GM13977 (cell line): ENCODE data around the gene IPCEF1.

Experiments
- DNase-seq: peaks from one replicate; pipeline ENCODE4 v3.0.0; 2012; ENCODE audit warnings: low spot score
- CTCF ChIP-seq: IDR thresholded peaks from 2 replicates; pipeline ENCODE4 v1.5.1; 2012; ENCODE audit warnings: mild to moderate bottlenecking, control low read depth; ENCODE audit not compliant: insufficient read depth; ENCODE audit errors: extremely low read depth, missing control alignments
- in situ Hi-C: fragments of 300-500 bp; cut with MboI; formaldehyde crosslinking; loops from one replicate; pipeline ENCODE4 v1.12.0; 2022; ENCODE audit warnings: low sequenced_read_pairs, low pct_unique_long_range_greater_than_20kb, mixed read lengths, inconsistent platforms; ENCODE audit not compliant: unreplicated experiment

Gene IPCEF1

GRCh38 chr6:154367336-154367735, 10.7 kb upstream of the IPCEF1 start:
- no peak for TF ChIP-seq CTCF
- DNase-seq = no peak
- in situ Hi-C loops = loop anchor here (10.0 kb wide), 1 partner anchor 213 kb away; no protein-coding TSS in a partner anchor

GRCh38 chr6:154363821-154364220, 7.2 kb upstream of the IPCEF1 start:
- in situ Hi-C loops = loop anchor here (10.0 kb wide), 1 partner anchor 209 kb away; no protein-coding TSS in a partner anchor

GRCh38 chr6:154361476-154361875, 4.9 kb upstream of the IPCEF1 start:
- in situ Hi-C loops = loop anchor here (10.0 kb wide), 1 partner anchor 207 kb away; no protein-coding TSS in a partner anchor
- no peak for DNase-seq
- no peak for TF ChIP-seq CTCF

More at GRCh38 chr6:154363821-154364220, 7.2 kb upstream of the IPCEF1 start:
- no peak for DNase-seq
- TF ChIP-seq CTCF = no peak

GRCh38 chr6:154360476-154360875, 3.9 kb upstream of the IPCEF1 start:
- in situ Hi-C loops = loop anchor here (10.0 kb wide), 1 partner anchor 206 kb away; no protein-coding TSS in a partner anchor
- no peak for DNase-seq
- no peak for TF ChIP-seq CTCF

- no peak for TF ChIP-seq CTCF
- no peak for DNase-seq
- in situ Hi-C loops = loop anchor here (10.0 kb wide), 1 partner anchor 205 kb away; no protein-coding TSS in a partner anchor
Observed at GRCh38 chr6:154359679-154360078, 3.1 kb upstream of the IPCEF1 start.

- in situ Hi-C loops = no loop called here
- no peak for DNase-seq
Observed at GRCh38 chr6:154359161-154359574, 2.6 kb upstream of the IPCEF1 start.

More at GRCh38 chr6:154359161-154359574, 2.6 kb upstream of the IPCEF1 start:
- no peak for TF ChIP-seq CTCF
